Activated naive CD4-positive, alpha-beta T cell (primary cell): ENCODE measurements around the gene CNKSR3.
"Not testable (repeated sequence)": the region's sequence is repeated elsewhere in the genome, so short reads cannot be mapped to it uniquely, and the experiment has no call there.

Experiments
- DNase-seq, 4 experiments: peaks; one replicate each; lab custom pipeline; 2025; lab: John Stamatoyannopoulos, UW

The CNKSR3 gene

DNA sequence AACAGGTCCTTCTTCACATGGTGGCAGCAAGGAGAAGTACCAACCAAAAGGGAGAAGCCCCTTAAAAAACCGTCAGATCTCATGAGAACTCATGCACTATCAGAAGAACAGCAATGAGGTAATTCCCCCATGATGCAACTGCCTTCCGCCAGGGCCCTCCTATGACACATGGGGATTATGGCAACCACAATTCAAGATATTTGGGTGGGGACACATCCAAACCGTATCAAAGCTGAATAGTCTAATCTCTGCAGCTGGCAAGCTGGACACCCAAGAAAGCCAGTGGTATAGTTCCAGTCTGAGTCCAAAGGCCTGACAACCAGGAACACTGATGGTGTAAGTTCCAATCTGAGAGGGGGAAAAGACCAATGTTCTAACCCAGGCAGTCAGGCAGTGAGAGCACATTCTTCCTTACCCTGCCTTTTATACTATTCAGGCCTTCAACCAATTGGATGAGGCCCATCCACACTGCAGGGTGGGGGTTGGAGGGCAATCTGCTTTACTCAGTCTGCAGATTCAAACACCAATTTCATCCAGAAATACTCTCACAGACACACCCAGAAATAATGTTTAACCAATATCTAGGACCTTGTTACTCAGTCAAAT, 17.9 kb upstream of the CNKSR3 start:
- no peak for DNase-seq

DNA sequence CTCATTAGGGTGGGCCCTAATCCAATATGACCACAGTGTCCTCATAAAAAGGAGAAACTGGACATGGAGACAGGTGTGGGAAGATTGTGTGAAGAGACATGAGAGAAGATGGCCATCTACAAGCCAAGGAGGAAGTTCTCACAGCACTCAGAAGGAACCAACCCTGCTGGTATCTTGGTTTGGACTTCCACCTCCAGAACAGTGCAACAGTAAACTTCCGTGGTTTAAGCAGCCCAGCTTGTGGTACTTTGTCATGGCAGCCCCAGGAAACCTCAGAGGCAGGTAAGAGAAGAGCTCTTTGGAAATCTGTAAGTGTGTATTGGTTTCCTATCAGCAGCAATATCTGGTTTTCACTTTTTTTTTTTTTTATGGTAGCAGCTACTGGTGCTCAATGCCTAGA, 16.5 kb upstream of the CNKSR3 start:
- no peak for DNase-seq

DNA sequence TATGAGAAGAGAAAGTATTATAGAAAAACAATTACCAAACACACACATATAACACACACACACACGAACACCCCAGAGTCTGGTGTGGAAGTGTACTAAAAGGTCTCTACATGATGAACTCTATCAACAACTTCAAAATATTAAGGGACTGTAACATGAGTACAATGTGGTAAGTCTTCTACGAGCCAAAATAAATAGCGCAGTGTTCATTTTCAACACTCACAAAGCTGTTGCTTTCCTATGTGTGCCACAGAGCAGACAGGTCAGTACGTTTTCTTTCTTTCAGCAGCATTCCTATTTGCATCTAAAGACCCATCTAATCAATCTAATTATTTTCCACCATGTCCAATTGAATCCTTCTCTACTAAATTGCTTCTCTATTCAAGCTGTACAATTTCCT, 12.1 kb upstream of the CNKSR3 start:
- DNase-seq: no peak

- DNase-seq: no peak
These were observed 10.9 kb upstream of the CNKSR3 start for GRCh38 chr6:154521412-154521811.

GRCh38 chr6:154520280-154520679, 9.8 kb upstream of the CNKSR3 start:
- DNase-seq: no peak

- DNase-seq: no peak
These were observed 7.9 kb upstream of the CNKSR3 start for GRCh38 chr6:154518396-154518795.

DNA sequence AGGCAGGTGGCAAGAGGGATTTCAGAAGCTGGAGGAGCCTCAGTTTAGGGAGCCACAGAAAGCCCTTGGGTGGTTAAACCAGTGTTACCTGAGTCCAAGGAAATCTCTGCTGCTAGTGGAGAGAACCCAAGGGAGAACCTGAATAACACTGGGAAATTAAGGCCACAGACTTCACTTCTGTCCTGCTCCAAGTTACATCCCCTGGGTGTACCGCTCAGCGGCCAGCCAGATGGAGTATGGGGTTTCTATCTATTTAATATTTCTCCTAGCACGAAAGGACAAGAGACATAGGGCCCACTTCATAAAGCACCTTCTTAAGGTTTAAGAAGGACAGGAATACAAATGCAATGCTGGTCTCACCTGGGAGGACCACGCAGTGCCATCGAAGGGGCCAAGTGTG, 5.8 kb upstream of the CNKSR3 start:
- DNase-seq: no peak

- no peak for DNase-seq
These were observed 5.3 kb upstream of the CNKSR3 start for GRCh38 chr6:154515826-154516225.

DNA sequence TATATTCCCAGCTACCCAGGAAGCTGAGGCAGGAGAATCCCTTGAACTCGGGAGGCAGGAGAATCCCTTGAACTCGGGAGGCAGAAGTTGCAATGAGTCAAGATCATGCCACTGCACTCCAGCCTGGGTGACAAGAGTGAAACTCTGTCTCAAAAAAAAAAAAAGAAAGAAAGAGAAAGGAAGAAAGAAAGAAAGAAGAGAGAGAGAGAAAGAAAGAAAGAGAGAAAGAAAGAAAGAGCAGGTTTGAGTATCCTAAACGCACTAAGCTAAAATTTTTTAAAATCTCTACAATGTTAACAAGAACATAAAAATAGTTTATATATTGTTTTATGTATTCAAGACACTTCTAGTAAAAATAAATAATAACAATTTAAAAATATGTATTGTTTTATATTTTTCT, 4.6 kb upstream of the CNKSR3 start:
- DNase-seq: not testable (repeated sequence)

DNA sequence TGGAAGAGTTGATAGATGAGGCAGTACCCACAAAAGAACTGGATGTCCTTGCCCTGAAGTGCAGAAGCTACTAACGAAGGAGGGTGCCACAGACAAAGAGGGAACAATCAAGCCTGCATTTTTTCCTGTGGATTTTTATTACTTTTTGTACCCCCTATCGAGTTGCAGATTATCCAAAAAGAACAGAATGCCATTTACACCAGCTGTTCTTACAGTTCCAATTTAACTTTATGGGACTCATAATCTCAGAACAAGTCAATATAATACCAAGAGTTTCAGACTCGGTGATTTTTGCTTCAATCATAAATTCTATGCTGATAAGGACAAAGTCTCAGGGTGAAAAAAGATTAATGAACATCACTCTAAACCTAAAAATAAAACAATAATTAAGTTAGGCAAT, 4.0 kb upstream of the CNKSR3 start:
- no peak for DNase-seq

DNA sequence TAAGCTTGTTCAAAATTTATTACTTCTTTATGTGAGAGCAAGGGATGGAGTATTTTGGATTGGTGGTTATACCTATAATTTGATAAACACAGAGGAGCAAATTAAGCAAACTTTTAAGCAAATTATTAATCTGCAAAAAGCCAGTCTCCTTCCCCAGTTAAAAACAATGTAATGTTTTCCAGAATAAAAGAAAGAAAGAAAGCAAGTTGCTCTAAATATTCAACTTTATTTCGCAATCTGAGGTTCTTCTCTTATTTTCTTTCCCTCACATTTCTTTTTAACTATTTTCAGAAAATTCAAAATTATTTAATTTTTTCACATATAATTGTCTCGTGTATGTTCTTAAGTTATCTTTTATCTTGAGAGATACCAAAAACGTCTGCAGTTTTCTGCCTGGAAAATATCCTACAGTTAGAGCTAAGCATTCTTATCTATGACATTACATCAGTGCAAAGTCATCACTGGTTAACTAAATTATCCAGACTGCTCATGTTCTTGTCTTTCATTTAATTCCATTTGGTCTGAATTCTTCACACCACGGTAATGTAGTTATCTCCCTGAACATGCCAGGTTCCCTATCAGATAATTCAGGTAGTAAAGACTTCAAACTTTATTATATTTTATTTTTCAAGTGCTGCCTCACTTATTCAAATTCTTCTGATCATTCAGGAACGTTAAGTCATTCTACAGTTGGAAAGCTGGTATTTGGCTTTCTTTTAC, 3.3 kb upstream of the CNKSR3 start:
- no peak for DNase-seq

DNA sequence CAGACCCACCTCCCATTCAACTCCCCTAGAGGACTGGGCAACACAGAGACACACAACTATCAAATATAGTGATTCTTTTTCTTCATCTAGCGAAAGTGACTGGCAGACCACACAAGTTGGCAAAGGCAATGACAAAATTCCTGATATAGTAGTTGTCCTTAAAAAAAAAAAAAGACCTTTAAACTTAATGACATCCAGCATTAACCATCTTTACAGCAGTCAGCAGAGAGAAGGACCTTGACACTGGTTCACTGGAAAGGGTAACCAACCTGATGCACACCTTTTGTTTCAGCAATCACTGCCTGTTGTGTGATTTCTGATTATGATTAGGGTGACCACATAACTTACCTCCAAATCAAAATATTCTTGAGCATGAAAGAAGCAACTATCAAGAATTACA, 1.7 kb upstream of the CNKSR3 start:
- no peak for DNase-seq

DNA sequence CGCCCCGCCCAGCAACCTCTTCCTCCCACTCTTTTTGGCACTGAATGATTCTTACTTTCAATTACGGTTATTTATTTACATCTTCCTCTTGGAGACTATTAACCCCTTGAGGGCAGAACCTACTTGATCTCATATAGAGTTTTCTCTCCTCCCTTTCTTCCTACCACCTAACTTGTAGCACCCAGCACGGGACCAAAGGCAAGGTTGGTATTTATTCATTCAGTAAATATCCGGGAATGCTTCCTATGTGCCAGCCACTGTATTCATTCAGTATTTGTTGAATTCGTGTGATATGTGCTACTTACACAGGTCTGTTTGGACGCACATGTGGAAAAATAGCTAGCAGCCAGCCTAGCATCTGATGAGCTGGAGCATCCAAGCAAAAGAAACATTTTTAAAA, 1.3 kb upstream of the CNKSR3 start:
- DNase-seq: no peak

DNA sequence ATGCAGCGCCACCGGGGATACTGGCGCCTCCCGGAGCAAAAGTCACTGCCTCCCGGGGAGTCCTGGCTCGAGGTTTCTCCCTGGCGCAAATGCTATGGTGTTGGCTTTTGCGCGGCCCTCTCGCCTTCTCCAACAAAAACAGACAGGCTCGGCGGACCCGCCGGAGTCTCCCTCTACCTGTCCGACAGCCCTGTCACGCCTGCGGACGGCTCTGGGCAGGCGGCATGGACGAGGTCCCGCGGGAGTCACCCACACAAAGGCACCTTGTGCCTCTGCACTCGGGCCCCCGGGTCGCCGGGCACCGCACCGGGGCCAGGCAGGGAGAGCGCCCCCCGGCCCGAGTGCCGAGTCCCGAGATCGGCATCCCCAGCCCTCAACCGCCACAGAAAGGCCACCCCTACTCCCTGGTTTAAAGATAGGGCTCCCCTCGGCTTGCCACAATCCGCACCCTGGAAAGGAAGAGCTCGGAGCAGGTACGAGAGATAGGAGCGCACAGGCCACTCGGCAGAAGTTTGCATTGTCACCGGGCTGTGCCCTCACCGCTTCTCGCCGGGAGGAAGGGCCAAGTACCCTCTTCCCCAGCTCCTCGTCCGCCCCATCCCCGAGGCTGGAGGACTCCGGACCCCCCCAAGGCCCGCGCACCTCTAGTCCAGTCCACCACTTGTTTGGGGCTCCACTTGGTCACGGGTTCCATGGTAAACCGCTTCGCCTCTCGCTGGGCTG, 903 bp downstream of the CNKSR3 start:
- DNase-seq: no peak

GRCh38 chr6:154508573-154509375, 1.7 kb downstream of the CNKSR3 start:
- DNase-seq: no peak

DNA sequence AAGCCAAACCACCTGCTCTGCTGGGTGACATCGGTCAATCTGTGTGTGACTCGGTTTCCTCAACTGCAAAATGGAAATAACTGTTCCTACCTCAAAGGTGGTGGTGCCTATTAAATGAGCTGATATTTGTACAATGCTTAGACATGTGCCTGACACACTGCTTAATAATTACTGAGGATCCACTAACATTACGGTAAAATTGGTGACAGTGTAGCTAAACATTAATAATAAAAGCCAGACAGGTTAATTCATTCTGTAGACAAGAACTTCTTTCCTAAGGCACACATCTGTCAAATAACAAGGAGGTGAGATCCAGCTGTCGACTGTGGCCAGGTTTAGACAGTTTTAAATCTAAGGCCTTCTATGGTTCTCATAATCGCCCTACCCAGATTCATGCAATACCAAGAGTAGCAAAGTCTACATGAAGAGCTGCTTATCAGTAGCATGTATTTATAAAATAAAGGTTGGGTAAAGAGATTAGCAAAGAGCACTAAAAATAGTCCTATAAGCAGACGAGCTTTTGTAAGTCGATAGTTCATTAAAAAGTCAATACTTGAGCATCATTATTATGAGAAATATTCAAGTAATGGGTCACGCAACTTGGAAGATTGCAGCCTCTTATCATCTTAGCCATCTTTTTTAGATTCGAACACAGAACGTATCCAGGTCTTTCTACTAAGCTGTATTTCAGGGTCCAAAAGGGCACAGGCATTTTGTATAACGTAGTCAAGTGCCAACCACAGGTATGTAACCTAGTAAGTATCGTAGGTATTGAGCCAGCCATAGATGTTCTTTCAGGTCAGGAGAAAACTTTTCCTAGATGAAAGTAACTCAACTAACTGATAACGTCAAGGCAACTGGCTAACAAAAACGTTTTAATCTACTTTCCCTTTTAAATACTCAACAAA, 3.2 kb downstream of the CNKSR3 start:
- no peak for DNase-seq

DNA sequence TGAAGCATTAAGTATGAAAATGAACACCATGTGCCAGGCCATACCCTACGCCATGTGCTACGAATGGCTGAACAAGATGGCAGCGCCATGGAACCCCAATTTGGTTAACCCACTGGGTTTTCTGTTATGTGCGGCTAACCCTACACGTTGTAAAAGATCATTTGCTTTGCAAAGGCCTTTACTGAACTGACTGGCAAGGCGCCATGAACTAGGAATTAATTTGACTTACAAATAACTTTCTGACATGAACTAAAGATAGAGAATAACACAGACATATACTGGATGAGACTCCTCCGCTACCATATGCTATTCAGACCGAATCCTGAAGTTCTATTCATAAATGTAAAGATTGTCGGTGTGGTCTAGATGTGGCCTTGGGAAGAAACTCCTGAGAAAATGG, 3.9 kb downstream of the CNKSR3 start:
- no peak for DNase-seq

GRCh38 chr6:154506108-154506507, 4.4 kb downstream of the CNKSR3 start:
- DNase-seq: no peak

DNA sequence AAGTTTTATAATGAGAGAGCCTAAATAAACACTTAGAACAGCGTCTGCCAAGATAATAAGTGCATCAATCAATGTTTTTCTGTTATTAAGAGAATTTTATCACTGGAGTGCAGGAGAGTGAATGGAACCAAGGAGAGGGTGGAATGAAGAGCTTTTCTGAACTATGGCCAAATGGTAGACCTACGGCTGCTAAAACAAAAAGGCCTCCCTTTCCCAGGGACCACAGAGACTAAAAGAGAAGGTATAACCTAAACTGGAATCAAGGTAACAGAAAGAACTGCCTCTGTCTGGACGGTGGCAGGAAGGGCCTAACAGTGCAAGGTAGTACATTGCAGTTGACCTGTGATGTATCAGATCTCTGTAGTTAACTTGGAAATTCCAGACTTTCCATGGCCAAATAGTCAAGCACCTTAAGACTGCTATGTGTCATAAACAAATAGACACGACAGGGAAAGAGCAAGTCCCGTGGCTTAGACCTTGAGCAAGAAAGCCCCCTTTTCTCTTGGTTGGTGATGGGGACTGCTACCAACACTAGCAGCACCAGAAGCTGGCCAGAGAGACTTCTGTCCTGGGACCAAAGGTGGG, 5.5 kb downstream of the CNKSR3 start:
- DNase-seq: no peak

DNA sequence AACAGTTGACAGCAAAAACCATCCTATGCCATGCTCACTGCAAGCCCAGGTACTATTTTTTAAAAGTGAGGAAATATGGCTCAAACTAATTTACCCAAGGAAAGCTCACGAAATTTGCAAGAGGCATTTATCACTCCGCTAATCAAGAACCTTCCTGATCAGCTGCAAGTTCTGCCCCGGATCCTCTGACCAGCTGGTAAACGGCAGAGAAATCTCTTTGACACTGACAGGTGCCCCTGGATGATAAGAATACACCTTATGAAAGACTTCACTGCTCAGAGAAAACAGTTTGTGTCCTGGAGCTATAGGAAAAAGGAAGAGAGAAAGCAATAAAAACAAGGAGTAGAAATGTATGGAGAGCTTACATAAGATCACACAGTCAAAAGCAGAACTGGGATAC, 6.4 kb downstream of the CNKSR3 start:
- DNase-seq: no peak

DNA sequence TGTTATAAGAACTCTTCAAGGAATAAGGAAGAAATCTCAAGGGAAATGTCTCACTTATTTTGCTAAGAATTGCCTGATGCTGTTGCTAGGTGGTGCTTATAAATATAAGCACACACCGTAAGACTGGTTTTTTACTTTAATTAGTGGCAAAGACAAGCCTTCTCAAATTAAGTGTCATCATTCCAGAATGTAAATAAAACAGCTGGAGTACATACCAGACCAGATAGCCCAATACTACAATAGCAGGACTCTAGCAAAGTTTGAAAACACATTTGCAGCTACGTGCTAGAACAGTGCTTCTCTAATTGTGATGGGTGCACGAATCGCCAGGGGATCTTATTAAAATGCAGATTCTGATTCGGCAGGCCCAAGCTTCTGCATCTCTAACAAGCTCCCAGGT, 6.8 kb downstream of the CNKSR3 start:
- DNase-seq: no peak
